Kidney tubule cell (primary cell): ENCODE data around the gene ACTR6.
A peak's percentile ranks its signal among the peaks of the same experiment; 100 is the strongest.
"Not testable (repeated sequence)": the region's sequence is repeated elsewhere in the genome, so short reads cannot be mapped to it uniquely, and the experiment has no call there.

Experiments used
- DNase-seq: peaks from one replicate; pipeline ENCODE4 v3.0.0-alpha.2; 2018; ENCODE audit warnings: low spot score

ACTR6 gene

GRCh38 chr12:100221523-100221922 lies 20.9 kb downstream of the ACTR6 start:
- no peak for DNase-seq

GRCh38 chr12:100222173-100222572 lies 21.6 kb downstream of the ACTR6 start:
- peak; percentile 37 for DNase-seq

- DNase-seq, result no peak
These were observed 24.9 kb downstream of the ACTR6 start for GRCh38 chr12:100225491-100225890.

GRCh38 chr12:100229036-100229635 lies 28.5 kb downstream of the ACTR6 start:
- DNase-seq, result peak; percentile 39

GRCh38 chr12:100229876-100230275 lies 29.3 kb downstream of the ACTR6 start:
- DNase-seq, result peak; percentile 16

DNA sequence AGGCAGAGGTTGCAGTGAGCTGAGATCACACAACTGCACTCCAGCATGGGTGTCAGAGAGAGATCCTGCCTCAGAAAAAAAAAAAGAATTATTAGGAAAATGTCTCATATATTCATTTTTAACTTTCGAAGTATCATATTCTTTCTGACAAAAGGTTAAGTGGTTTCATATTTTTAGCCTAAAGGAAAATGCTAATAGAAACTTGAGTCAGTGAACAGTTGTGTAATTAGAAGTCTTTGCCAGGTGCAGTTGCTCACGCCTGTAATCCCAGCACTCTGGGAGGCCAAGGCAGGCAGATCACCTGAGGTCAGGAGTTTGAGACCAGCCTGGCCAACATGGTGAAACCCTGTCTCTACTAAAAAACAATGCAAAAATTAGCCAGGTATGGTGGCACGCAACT lies 31.3 kb downstream of the ACTR6 start:
- not testable (repeated sequence) for DNase-seq

GRCh38 chr12:100234166-100234565 lies 33.6 kb downstream of the ACTR6 start:
- peak; percentile 44 for DNase-seq

GRCh38 chr12:100234591-100235304 lies 34.1 kb downstream of the ACTR6 start:
- peak; percentile 53 for DNase-seq

DNA sequence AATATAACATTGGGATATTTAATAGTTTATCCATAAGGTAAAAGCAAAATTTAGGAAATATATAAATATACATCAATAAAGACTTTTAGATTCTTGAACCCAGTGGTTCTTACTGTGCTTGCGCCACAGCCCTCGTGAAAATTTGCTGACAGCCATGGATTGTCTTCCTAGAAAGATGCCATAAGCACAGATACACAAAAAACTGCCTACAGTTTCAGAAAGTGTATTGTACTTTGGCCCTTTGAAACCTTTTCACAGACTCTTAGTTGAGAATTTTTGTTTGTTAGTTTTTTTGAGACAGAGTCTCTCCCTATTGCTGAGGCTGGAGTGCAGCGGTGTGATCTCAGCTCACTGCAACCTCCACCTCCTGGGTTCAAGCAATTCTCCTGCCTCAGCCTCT lies 38.2 kb downstream of the ACTR6 start:
- no peak for DNase-seq

DNA sequence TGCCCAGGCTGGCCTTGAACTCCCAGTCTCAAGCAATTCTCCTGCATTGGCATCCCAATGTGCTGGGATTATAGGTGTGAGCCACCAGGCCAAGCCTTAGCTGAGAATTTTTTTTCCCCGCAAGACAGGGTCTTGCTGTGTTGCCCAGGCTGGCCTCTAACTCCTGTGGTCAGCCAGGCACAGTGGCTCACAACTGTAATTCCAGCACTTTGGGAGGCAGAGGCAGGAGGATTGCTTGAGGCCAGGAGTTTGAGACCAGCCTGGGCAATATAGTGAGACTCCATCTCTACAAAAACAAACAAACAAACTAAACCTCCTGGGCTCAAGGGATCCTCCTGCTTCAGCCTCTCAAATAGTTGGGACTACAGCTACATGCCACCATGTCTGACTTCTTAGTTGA lies 39.0 kb downstream of the ACTR6 start:
- no peak for DNase-seq

GRCh38 chr12:100243137-100243536 lies 42.5 kb downstream of the ACTR6 start:
- no peak for DNase-seq

DNA sequence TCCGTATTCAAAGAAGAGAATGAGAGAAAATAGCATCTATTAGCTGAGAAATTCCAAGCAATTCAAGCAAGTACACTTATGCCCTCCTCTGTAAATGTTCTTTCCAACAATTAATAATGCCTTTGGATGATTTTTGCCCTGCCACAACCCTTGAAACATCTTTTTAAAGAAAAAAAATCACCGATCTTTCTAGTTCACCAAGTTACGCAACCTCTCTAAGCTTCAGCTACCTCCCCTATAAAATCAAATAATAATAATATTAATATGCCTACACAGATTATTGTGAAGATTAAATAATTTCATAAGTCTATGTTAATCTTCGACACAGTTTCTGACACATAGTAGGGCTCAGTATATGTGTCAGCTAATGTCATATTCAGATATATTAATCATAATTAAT lies 47.1 kb downstream of the ACTR6 start:
- no peak for DNase-seq

GRCh38 chr12:100248886-100249285 lies 48.3 kb downstream of the ACTR6 start:
- no peak for DNase-seq

DNA sequence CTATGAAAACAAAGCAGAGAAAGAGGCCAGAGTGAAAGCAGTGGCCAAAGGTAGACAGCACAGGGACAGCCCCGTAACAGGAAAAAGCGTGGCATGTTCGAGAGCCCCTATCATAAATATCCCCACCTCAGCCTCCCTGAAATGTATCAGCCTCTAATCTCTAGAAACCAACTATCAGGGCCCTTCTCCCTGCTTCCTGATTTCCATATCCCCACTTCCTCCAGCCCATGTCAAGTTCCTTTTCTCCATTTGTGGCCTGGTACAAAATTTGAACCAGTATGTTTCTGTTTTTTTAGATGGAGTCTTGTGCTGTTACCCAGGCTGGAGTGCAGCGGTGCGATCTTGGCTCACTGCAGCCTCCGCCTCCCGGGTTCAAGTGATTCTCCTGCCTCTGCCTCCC lies 49.3 kb downstream of the ACTR6 start:
- no peak for DNase-seq

GRCh38 chr12:100251917-100252316 lies 51.3 kb downstream of the ACTR6 start:
- DNase-seq, result peak; percentile 90

DNA sequence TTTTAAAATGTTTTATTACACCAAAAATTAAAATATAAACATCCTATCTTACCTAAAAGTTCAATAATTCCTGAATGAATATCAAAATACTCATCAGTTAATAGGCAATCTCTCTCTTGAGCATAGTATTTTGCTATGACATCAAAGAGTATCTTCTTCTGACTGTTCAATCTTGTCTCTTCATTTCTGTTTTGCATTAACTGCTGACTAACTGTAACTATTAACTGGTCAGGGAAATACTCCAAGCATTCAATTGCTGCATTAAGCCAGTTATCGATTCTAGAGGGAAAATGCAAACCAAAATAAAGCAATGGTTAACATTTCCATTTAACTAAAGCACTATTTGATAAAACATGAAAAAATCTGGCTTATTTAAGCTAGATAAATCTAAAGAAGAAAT lies 52.8 kb downstream of the ACTR6 start:
- no peak for DNase-seq

DNA sequence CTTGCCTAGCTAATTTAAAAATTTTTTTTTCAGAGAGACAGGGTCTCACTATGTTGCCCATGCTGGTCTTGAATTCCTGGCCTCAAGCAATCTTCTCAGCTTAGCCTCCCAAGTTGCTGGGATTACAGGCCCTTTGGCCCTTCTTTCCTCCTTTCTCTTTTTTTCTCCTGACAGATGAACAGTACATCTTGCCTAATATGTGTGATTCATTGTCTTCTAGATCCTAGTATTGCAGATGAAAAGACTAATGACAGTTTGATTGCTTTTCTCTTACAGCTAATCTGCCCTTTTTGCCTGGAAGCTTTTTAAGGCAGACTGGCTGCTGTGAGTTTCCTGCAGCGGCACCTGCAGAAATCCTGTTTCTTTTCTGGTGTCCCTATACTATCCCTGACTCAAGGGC lies 54.3 kb downstream of the ACTR6 start:
- peak; percentile 6 for DNase-seq

DNA sequence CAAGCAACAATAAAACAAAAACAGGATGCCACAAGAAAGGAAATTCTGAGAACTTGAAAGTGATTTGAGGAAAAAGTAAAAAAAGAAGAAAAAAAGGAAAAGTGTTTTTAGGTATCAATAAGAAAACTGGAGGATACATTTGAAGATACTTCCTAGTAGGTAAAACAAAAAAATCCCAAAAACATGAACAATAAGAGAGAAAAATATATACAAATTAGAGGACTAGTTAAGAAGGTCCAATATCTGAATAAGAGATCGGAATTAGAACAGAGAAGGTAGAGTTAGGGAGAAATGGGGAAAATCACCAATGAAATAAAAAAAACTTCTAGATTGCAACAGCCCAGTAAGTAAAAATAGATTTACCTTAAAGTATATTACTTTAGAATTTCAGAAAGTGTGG lies 57.5 kb downstream of the ACTR6 start:
- no peak for DNase-seq

DNA sequence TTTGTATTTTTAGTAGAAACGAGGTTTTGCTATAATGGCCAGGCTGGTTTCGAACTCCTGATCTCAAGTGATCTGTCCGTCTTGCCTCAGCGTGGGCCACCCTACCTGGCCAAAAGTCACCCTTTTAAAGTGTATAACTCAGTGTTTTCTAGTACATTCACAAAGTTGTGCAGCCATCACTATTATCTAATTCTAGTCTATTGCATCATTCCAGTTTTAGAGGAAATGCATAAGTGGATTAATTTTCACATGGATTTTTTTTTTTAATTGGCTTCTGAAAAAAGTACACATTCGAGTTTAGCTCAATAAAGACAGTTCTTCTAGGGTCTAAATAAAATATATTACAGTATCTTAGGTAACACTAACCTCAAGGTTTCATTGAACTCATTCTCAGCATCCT lies 62.5 kb downstream of the ACTR6 start:
- no peak for DNase-seq

GRCh38 chr12:100265107-100265506 lies 64.5 kb downstream of the ACTR6 start:
- DNase-seq, result not testable (repeated sequence)

DNA sequence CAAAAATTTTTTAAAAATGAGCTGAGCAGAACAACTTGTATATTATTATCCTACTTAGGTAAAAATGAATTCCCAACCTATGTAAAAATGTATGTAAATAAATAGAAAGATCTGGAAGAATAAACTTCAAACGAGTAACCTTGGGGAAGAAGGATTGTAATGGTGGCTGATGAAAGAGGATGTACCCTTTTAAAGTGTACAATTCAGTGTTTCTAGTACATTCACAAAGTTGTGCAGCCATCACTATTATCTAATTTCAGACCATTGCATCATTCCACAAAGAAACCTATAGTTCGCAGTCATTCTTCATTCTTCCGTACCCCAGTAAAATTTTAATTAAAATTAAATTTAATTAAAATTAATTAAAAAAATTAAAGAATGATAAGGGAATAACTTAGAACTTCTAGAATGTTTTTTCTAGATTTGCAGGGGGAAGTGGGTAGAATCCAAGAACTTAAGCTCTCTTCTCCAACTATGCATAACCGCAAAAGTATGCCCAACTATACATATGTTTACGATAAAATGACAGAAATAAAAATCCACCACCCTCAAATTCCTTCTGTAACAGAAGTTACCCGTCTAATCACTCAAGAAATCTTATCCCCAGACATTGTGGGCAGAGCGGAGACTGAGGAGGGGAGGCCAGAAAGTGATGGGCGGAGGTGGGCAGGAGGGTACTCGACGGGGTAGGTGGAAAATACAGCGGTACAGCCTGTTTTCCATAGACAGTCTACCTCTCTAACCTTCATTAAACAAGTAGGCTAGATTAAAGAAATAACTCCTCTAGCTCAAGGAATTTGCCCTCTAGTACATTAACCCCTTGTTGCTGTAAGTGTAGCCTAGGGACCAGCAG lies 65.3 kb downstream of the ACTR6 start:
- no peak for DNase-seq

- no peak for DNase-seq
These were observed 65.9 kb downstream of the ACTR6 start for GRCh38 chr12:100266585-100266834.

- DNase-seq, result peak; percentile 98
These were observed 66.4 kb downstream of the ACTR6 start, which contains the start of the genes DEPDC4 and SCYL2 for GRCh38 chr12:100266835-100267602. DEPDC4 (minus strand) TSS chr12:100267079; CDS start chr12:100267076, 3 bp downstream. SCYL2 (plus strand) TSS chr12:100267177; CDS start chr12:100282971, 15,794 bp downstream.
